Spleen (tissue), 11 donors: ENCODE measurements around the gene EFNA3. TPM values are rescaled to one million over a fixed set of nuclear protein-coding genes. Genes with fewer than 3 reads are reported as not detected.

Experiments used
- DNase-seq: peaks from one replicate; pipeline ENCODE4 v3.0.0-alpha.2; 2020
- H3K27ac ChIP-seq, 8 donors: fragments of 200-600 bp; sonication (generic) in 7 of 8; 1 replicate in 4 of 8; 2 replicates in 4 of 8; pipeline versions ENCODE4 v1.5.0 to v1.8.0; 2016 to 2021; ENCODE audit warnings: inconsistent platforms in 4 of 8, mild to moderate bottlenecking in 4 of 8, moderate library complexity in 1 of 8
- H3K27me3 ChIP-seq, 7 donors: fragments of 200-600 bp; sonication (generic) in 6 of 7; replicated peaks in 1 of 7; 1 replicate in 4 of 7; 2 replicates in 3 of 7; pipeline versions ENCODE4 v1.5.0 to v1.8.0; 2016 to 2021; ENCODE audit warnings: inconsistent platforms in 3 of 7, mild to moderate bottlenecking in 1 of 7
- H3K36me3 ChIP-seq, 6 donors: fragments of 200-600 bp; sonication (generic) in 5 of 6; 1 replicate in 4 of 6; 2 replicates in 2 of 6; pipeline versions ENCODE4 v1.5.0 to v1.8.0; 2016 to 2021; ENCODE audit warnings: inconsistent platforms in 2 of 6
- H3K4me1 ChIP-seq, 6 donors: fragments of 200-600 bp; sonication (generic) in 5 of 6; 1 replicate in 3 of 6; 2 replicates in 3 of 6; pipeline versions ENCODE4 v1.5.0 to v1.8.0; 2016 to 2021; ENCODE audit warnings: inconsistent platforms in 3 of 6
- H3K4me3 ChIP-seq, 8 donors: fragments of 200-600 bp; sonication (generic) in 7 of 8; 1 replicate in 4 of 8; 2 replicates in 4 of 8; pipeline versions ENCODE4 v1.5.0 to v1.8.0; 2016 to 2021; ENCODE audit warnings: inconsistent platforms in 4 of 8, mild to moderate bottlenecking in 4 of 8, moderate library complexity in 2 of 8
- H3K9me3 ChIP-seq, 8 donors: fragments of 200-600 bp; sonication (generic) in 7 of 8; 1 replicate in 4 of 8; 2 replicates in 4 of 8; pipeline versions ENCODE4 v1.5.0 to v1.8.0; 2016 to 2021; ENCODE audit warnings: inconsistent platforms in 4 of 8
- CTCF ChIP-seq, 11 experiments: fragments of 200-600 bp in 7 of 11; fragments of 450-650 bp in 4 of 11; sonication (generic) in 4 of 11; IDR thresholded peaks in 8 of 11; conservative IDR thresholded peaks in 3 of 11; 1 replicate in 7 of 11; 2 replicates in 4 of 11; pipeline versions ENCODE4 v1.4.0 to v1.8.0; 2016 to 2021; ENCODE audit warnings: antibody characterized with exemption in 11 of 11, inconsistent platforms in 4 of 11, mild to moderate bottlenecking in 1 of 11
- POLR2A ChIP-seq, 3 donors: fragments of 450-650 bp; IDR thresholded peaks; one replicate each; pipeline ENCODE4 v1.5.1; 2017; ENCODE audit warnings: antibody characterized with exemption in 3 of 3, mild to moderate bottlenecking in 1 of 3
- POLR2AphosphoS5 ChIP-seq, 3 donors: sonication (generic); formaldehyde crosslinking; IDR thresholded peaks; one replicate each; pipeline ENCODE4 v1.5.1; 2017; ENCODE audit warnings: antibody characterized with exemption in 3 of 3
- WGBS, 5 donors: extraction: QIAGEN DNeasy Blood & Tissue Kit in 3 of 5; methylation state at CpG; one replicate each; pipeline versions ENCODE4 v1.1.5 to v1.1.7; 2013 to 2018; 5-methylcytosine and 5-hydroxymethylcytosine counted together
- intact Hi-C: fragments of 100-400 bp; cut with DNase I; formaldehyde crosslinking; loops from one replicate; pipeline ENCODE4 v1.15.0; 2023; ENCODE audit warnings: low total_unique reads
- polyA plus RNA-seq, 3 donors: library from polyadenylated mRNA; stranded (reverse); fragments of 200-250 nt; gene quantifications; one replicate each; pipeline ENCODE4 v1.2.1, GENCODE V29; 2013
- total RNA-seq, 7 donors: library from RNA; depleted of rRNA in 3 of 7; stranded (reverse); fragments of >200 nt in 3 of 7; fragmentation: NEBNext Ultra II Directional in 4 of 7; extraction: Animal tissue kit (Norgen Biotek cat#: 25700) in 4 of 7; gene quantifications; one replicate each; pipeline versions ENCODE4 v1.1.0 to v1.2.1, GENCODE V29; 2016 to 2021
- donor health status: healthy with polysubstance abuse.
- donor health status: DM: no; HTN: no; CAD: no; lungs with moderate emphysema.
- donor health status: DM: no; HTN: no; CAD: no.
- donor health status: Bipolar disorder and iron deficiency.
- donor health status: healthy.
- donor health status: DM: no; HTN: no; CAD: no.
- donor health status: DM: yes; HTN: yes; CAD: no.

EFNA3 gene
- total and polyA plus RNA-seq, 10 donors, result 1.4 to 4.3 (median 1.9) TPM; not detected in 1

GRCh38 chr1:155043793-155044192 is 34.8 kb upstream of the EFNA3 start:
- Histone ChIP-seq H3K9me3 (no peaks in the 10 kb centered on the region), H3K4me3 (no peak overlapping the region), H3K36me3 (no peaks in the 10 kb centered on the region), H3K4me1 (peaks cover 4 to 25% (median 14%) of the 10 kb centered on the region in 6 donors), H3K27me3 (no peaks in the 10 kb centered on the region), H3K27ac (peak overlapping the region in 1 of 8 donors; percentile 9)
- 73 to 83% (median 80%) methylated on average over 3 of the region's 3 CpGs for WGBS, 5 donors
- intact Hi-C loops, result no loop called here
- DNase-seq, result no peak
- TF ChIP-seq CTCF (IDR thresholded peaks at IDR 0.05 in 8 of 11, conservative IDR thresholded peaks at IDR 0.05 in 3 of 11), result no peak

GRCh38 chr1:155044365-155044764 is 34.3 kb upstream of the EFNA3 start:
- Histone ChIP-seq H3K27me3 (no peaks in the 10 kb centered on the region), H3K27ac (peak overlapping the region in 6 of 8 donors; percentile 26 to 57 (median 30)), H3K4me1 (peaks cover 4 to 19% (median 12%) of the 10 kb centered on the region in 6 donors), H3K4me3 (no peak overlapping the region), H3K36me3 (no peaks in the 10 kb centered on the region), H3K9me3 (no peaks in the 10 kb centered on the region)
- WGBS, 5 donors, result 63 to 82% (median 70%) methylated on average over 6 of the region's 6 CpGs
- TF ChIP-seq POLR2A (IDR thresholded peaks at IDR 0.05) (no peak), POLR2AphosphoS5 (IDR thresholded peaks at IDR 0.05) (no peak), CTCF (IDR thresholded peaks at IDR 0.05 in 8 of 11, conservative IDR thresholded peaks at IDR 0.05 in 3 of 11) (no peak)
- DNase-seq, result no peak
- intact Hi-C loops, result no loop called here

- TF ChIP-seq CTCF (IDR thresholded peaks at IDR 0.05 in 8 of 11, conservative IDR thresholded peaks at IDR 0.05 in 3 of 11) (peak; percentile 54 to 91 (median 80)), POLR2AphosphoS5 (IDR thresholded peaks at IDR 0.05) (peak; percentile 63 to 77 (median 68)), POLR2A (IDR thresholded peaks at IDR 0.05) (no peak)
- Histone ChIP-seq H3K4me1 (peaks cover 6 to 23% (median 17%) of the 10 kb centered on the region in 6 donors), H3K9me3 (no peaks in the 10 kb centered on the region), H3K27me3 (no peaks in the 10 kb centered on the region), H3K27ac (peak overlapping the region in 6 of 8 donors; percentile 26 to 57 (median 30)), H3K36me3 (no peaks in the 10 kb centered on the region), H3K4me3 (no peak overlapping the region)
- 41 to 57% (median 46%) methylated on average over 7 of the region's 7 CpGs for WGBS, 5 donors
- intact Hi-C loops, result no loop called here
- DNase-seq, result peak; percentile 87
Measured at GRCh38 chr1:155044812-155045657, 33.6 kb upstream of the EFNA3 start.
